SK-N-SH (cell line): ENCODE data around the gene MEGF6. TPM values are rescaled to one million over a fixed set of nuclear protein-coding genes. Genes with fewer than 3 reads are reported as not detected.

Experiments used
- CTCF ChIA-PET: fragments of 300-600, 350-600 bp; formaldehyde crosslinking; extraction: SDS; loops from one replicate; lab custom pipeline; 2021; lab: Yijun Ruan, JAX
- POLR2A ChIA-PET: fragments of 350-600 bp; sonication (Branson Sonifier 250); formaldehyde crosslinking; extraction: SDS; loops from one replicate; lab custom pipeline; 2020; ENCODE audit warnings: antibody characterized with exemption, inconsistent platforms; lab: Yijun Ruan, JAX
- DNase-seq: peaks from one replicate; pipeline ENCODE4 v3.0.0; 2012
- H2AFZ ChIP-seq: fragments of 200-600 bp; sonication (generic); 2 replicates; pipeline ENCODE4 v1.8.1; 2016; ENCODE audit warnings: antibody characterized with exemption, mild to moderate bottlenecking, low read depth
- H3F3A ChIP-seq: fragments of 200-600 bp; sonication (generic); replicated peaks from 2 replicates; pipeline ENCODE3; 2016; ENCODE audit warnings: antibody characterized with exemption, mild to moderate bottlenecking; ENCODE audit not compliant: insufficient read depth
- H3K27ac ChIP-seq, 2 experiments: fragments of 200-500 bp in 1 of 2; fragments of 200-600 bp in 1 of 2; sonication (Bioruptor generic) in 1 of 2; sonication (generic), shearing (Covaris generic) in 1 of 2; 2 replicates each; pipeline versions ENCODE4 v1.5.1 to v1.6.1; 2014 to 2016; ENCODE audit warnings: low read depth in 2 of 2, inconsistent platforms in 1 of 2, low read length in 1 of 2, mild to moderate bottlenecking in 1 of 2, mixed read lengths in 1 of 2
- H3K27me3 ChIP-seq: fragments of 200-600 bp; sonication (generic), shearing (Covaris generic); 2 replicates; pipeline ENCODE4 v1.6.1; 2016; ENCODE audit warnings: mixed run types; ENCODE audit not compliant: insufficient read depth
- H3K36me3 ChIP-seq, 2 experiments: fragments of 200-500 bp in 1 of 2; fragments of 200-600 bp in 1 of 2; sonication (Bioruptor generic) in 1 of 2; sonication (generic) in 1 of 2; replicated peaks in 1 of 2; 2 replicates each; pipeline versions ENCODE3 to v1.5.1; 2014 to 2016; ENCODE audit warnings: low read length in 1 of 2, mild to moderate bottlenecking in 1 of 2; ENCODE audit not compliant: insufficient read depth in 2 of 2, control insufficient read depth in 1 of 2
- H3K4me1 ChIP-seq, 2 experiments: fragments of 200-500 bp in 1 of 2; fragments of 200-600 bp in 1 of 2; sonication (Bioruptor generic) in 1 of 2; sonication (generic), shearing (Covaris generic) in 1 of 2; 2 replicates each; pipeline versions ENCODE4 v1.5.1 to v1.6.1; 2014 to 2016; ENCODE audit warnings: low read depth in 1 of 2, low read length in 1 of 2, mixed run types in 1 of 2; ENCODE audit not compliant: insufficient read depth in 2 of 2, control insufficient read depth in 1 of 2
- H3K4me2 ChIP-seq: fragments of 200-600 bp; sonication (generic), shearing (Covaris generic); 2 replicates; pipeline ENCODE4 v1.6.1; 2017; ENCODE audit warnings: mixed run types
- H3K4me3 ChIP-seq, 2 experiments: fragments of 200-500 bp in 1 of 2; fragments of 200-600 bp in 1 of 2; sonication (Bioruptor generic) in 1 of 2; sonication (generic), shearing (Covaris generic) in 1 of 2; 2 replicates each; pipeline versions ENCODE4 v1.5.1 to v1.8.1; 2014 to 2016; ENCODE audit warnings: low read depth in 2 of 2, inconsistent platforms in 1 of 2, low read length in 1 of 2, mild to moderate bottlenecking in 1 of 2, mixed read lengths in 1 of 2, moderate library complexity in 1 of 2
- H3K79me2 ChIP-seq: fragments of 200-600 bp; sonication (generic); 2 replicates; pipeline ENCODE4 v1.8.1; 2017; ENCODE audit warnings: mild to moderate bottlenecking; ENCODE audit not compliant: insufficient read depth
- H3K9ac ChIP-seq: fragments of 200-600 bp; sonication (generic); 2 replicates; pipeline ENCODE4 v1.6.1; 2017; ENCODE audit warnings: mixed run types
- H3K9me2 ChIP-seq: fragments of 200-600 bp; sonication (generic); 2 replicates; pipeline ENCODE4 v1.6.1; 2017; ENCODE audit warnings: mixed run types
- H3K9me3 ChIP-seq: fragments of 200-600 bp; sonication (generic); 2 replicates; pipeline ENCODE4 v1.6.1; 2017; ENCODE audit warnings: mixed run types, mild to moderate bottlenecking, moderate library complexity
- H4K20me1 ChIP-seq: fragments of 200-600 bp; sonication (generic); 2 replicates; pipeline ENCODE4 v1.6.1; 2017; ENCODE audit warnings: mild to moderate bottlenecking, mixed run types; ENCODE audit not compliant: insufficient read depth
- CHD2 ChIP-seq: fragments of 150-350 bp; IDR thresholded peaks from 2 replicates; pipeline ENCODE4 v1.6.1; 2018; ENCODE audit warnings: low read length; ENCODE audit not compliant: partially characterized antibody
- EP300 ChIP-seq, 2 experiments: IDR thresholded peaks; 2 replicates each; pipeline versions ENCODE4 v1.4.0 to v1.6.1; 2012; ENCODE audit warnings: borderline replicate concordance in 1 of 2, low read depth in 1 of 2, low read length in 1 of 2
- FOSL2 ChIP-seq: IDR thresholded peaks from 2 replicates; pipeline ENCODE4 v1.4.0; 2012; ENCODE audit warnings: low read depth, mild to moderate bottlenecking, moderate library complexity, borderline replicate concordance
- FOXJ3 ChIP-seq: sonication (generic); formaldehyde crosslinking; IDR thresholded peaks from 2 replicates; pipeline ENCODE4 v1.5.1; 2020; ENCODE audit warnings: mild to moderate bottlenecking, missing genetic modification reagents
- FOXM1 ChIP-seq: IDR thresholded peaks from 2 replicates; pipeline ENCODE4 v1.4.0; 2012; ENCODE audit warnings: low read depth, mild to moderate bottlenecking
- GABPA ChIP-seq: IDR thresholded peaks from 2 replicates; pipeline ENCODE4 v1.4.0; 2012; ENCODE audit warnings: low read depth, mild to moderate bottlenecking
- MXI1 ChIP-seq: IDR thresholded peaks from 2 replicates; pipeline ENCODE4 v1.6.1; 2012; ENCODE audit warnings: mild to moderate bottlenecking, low read depth, low read length, improper control_type of control experiment
- NFIC ChIP-seq: IDR thresholded peaks from 2 replicates; pipeline ENCODE4 v1.4.0; 2012; ENCODE audit warnings: borderline replicate concordance
- NRF1 ChIP-seq: IDR thresholded peaks from 2 replicates; pipeline ENCODE4 v1.6.1; 2012; ENCODE audit warnings: low read depth, mild to moderate bottlenecking, low read length
- POLR2AphosphoS5 ChIP-seq: IDR thresholded peaks from 2 replicates; pipeline ENCODE4 v1.6.1; 2012; ENCODE audit warnings: low read depth, low read length
- RAD21 ChIP-seq: IDR thresholded peaks from 2 replicates; pipeline ENCODE4 v1.6.1; 2012; ENCODE audit warnings: mild to moderate bottlenecking, low read length
- RCOR1 ChIP-seq: fragments of 150-350 bp; IDR thresholded peaks from 2 replicates; pipeline ENCODE4 v1.6.1; 2017; ENCODE audit warnings: antibody characterized with exemption, low read length
- RFX5 ChIP-seq: IDR thresholded peaks from 2 replicates; pipeline ENCODE4 v1.6.1; 2012; ENCODE audit warnings: mild to moderate bottlenecking, improper control_type of control experiment, low read length
- RXRA ChIP-seq: IDR thresholded peaks from 2 replicates; pipeline ENCODE4 v1.4.0; 2012; ENCODE audit warnings: low read depth, mild to moderate bottlenecking, borderline replicate concordance
- SMC3 ChIP-seq: IDR thresholded peaks from 2 replicates; pipeline ENCODE4 v1.6.1; 2012; ENCODE audit warnings: low read depth, low read length, improper control_type of control experiment
- TCF12 ChIP-seq: IDR thresholded peaks from 2 replicates; pipeline ENCODE4 v1.4.0; 2012
- USF1 ChIP-seq: IDR thresholded peaks from 2 replicates; pipeline ENCODE4 v1.4.0; 2012; ENCODE audit warnings: low read depth, borderline replicate concordance
- YY1 ChIP-seq: IDR thresholded peaks from 2 replicates; pipeline ENCODE4 v1.4.0; 2012; ENCODE audit warnings: low read depth, mild to moderate bottlenecking
- WGBS: methylation state at CpG from one replicate; pipeline ENCODE4 v1.1.6; 2017; ENCODE audit warnings: low lambda C conversion rate; 5-methylcytosine and 5-hydroxymethylcytosine counted together
- polyA plus RNA-seq, 3 experiments: library from polyadenylated mRNA; depleted of rRNA; stranded (reverse); fragments of >200 nt; gene quantifications; 2 replicates each; pipeline ENCODE4 v1.2.3, GENCODE V29; 2012
- TF ChIP-seq, protein P1 (sequence below): IDR thresholded peaks from 2 replicates; pipeline ENCODE4; 2012
- TF ChIP-seq, protein P2 (sequence below): fragments of 150-350 bp; IDR thresholded peaks from 2 replicates; pipeline ENCODE4 v1.6.1; 2017; ENCODE audit warnings: antibody characterized with exemption, low read length, low read depth, borderline replicate concordance

The MEGF6 gene
- polyA plus RNA-seq, 1 of the 3 experiments (the other 2 are of a cell fraction): 7.6 TPM

DNA sequence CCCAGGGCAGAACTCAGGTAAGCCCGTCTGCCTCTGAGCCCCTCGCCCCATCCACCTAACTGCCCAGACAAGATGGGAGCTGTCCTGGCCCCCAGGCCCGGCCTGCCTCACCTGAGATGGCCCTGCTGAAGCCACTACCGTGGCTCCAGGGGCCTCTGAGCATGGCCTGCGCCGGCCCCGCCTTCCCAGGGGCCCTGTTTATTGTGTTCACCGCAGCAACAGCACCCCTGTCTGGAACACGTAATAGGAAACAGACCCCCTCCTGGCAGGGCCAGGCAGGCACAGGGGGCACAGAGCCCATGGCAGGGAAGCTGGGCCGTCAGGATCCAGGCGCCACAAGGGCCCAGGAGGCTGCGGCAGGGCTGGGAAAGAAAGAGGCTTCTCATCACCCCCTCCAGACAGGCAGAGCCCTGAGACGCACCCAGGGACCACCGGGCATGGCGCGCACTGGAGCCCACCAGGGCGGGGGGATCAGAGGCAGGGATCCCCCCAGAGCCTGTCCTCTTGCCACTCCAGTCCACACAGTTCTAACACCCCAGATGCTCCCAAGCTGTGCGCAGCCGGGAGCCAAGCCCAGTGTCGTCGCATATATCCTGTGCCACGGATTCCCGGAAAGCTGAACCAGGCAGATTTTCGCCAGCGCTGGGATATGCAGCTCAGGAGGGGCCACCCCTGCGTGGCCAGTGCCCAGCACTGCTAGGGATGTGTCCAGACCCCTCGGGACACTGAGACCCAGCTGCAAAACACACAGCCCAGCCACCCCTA, 94.2 kb downstream of the MEGF6 start:
- H2AFZ ChIP-seq: no peak overlapping the region
- H3K9me3 ChIP-seq: no peaks in the 10 kb centered on the region
- no peak overlapping the region for H3K9ac ChIP-seq
- no peak overlapping the region for H3K4me3 ChIP-seq
- H3K4me1 ChIP-seq: peaks cover 0 to 49% of the 10 kb centered on the region in 2 experiments; a peak in 1 of 4 replicates
- H3K9me2 ChIP-seq: no peaks in the 10 kb centered on the region
- WGBS: 33% methylated on average over 1 of the region's 27 CpGs
- no peaks in the 10 kb centered on the region for H3F3A ChIP-seq
- H3K4me2 ChIP-seq: no peak overlapping the region
- no peaks in the 10 kb centered on the region for H3K79me2 ChIP-seq
- no peaks in the 10 kb centered on the region for H3K36me3 ChIP-seq
- TF ChIP-seq CHD2: peak; percentile 45
- no peak for TF ChIP-seq YY1
- TF ChIP-seq SMC3: peak; percentile 24; the same call in 1 of the 2 replicates
- TF ChIP-seq NFIC: no peak
- no peak for TF ChIP-seq POLR2AphosphoS5
- TF ChIP-seq MXI1: peak; percentile 71
- 0 out of 2 replicates have a peak, but pooled peaks have one; percentile 22 for TF ChIP-seq RFX5
- TF ChIP-seq RAD21: peak; percentile 47
- TF ChIP-seq GABPA: no peak
- 0 out of 2 replicates have a peak, but pooled peaks have one; percentile 9 for TF ChIP-seq NRF1
- no peak for TF ChIP-seq USF1
- peak in 1 of 2 experiments; percentile 84; a peak in 2 of 4 replicates for TF ChIP-seq EP300 (IDR thresholded peaks at IDR 0.05; ENCODE audit: borderline replicate concordance in 1 of 2, low read depth in 1 of 2, low read length in 1 of 2)
- TF ChIP-seq, protein P1, sequence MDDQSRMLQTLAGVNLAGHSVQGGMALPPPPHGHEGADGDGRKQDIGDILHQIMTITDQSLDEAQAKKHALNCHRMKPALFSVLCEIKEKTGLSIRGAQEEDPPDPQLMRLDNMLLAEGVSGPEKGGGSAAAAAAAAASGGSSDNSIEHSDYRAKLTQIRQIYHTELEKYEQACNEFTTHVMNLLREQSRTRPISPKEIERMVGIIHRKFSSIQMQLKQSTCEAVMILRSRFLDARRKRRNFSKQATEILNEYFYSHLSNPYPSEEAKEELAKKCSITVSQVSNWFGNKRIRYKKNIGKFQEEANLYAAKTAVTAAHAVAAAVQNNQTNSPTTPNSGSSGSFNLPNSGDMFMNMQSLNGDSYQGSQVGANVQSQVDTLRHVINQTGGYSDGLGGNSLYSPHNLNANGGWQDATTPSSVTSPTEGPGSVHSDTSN: no peak
- TF ChIP-seq TCF12: no peak
- TF ChIP-seq, protein P2, sequence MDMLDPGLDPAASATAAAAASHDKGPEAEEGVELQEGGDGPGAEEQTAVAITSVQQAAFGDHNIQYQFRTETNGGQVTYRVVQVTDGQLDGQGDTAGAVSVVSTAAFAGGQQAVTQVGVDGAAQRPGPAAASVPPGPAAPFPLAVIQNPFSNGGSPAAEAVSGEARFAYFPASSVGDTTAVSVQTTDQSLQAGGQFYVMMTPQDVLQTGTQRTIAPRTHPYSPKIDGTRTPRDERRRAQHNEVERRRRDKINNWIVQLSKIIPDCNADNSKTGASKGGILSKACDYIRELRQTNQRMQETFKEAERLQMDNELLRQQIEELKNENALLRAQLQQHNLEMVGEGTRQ: no peak
- TF ChIP-seq FOSL2: no peak
- no peak for TF ChIP-seq FOXM1
- peak; percentile 95 for TF ChIP-seq FOXJ3 (CRISPR knock-in tag)
- TF ChIP-seq RXRA: no peak
- TF ChIP-seq RCOR1: 0 out of 2 replicates have a peak, but pooled peaks have one; percentile 36
- CTCF ChIA-PET: interaction anchor here (0.6 to 3.4 kb wide), 21 partner anchors 9 to 103 kb away, joined by 3 to 18 read pairs (median 5); no protein-coding TSS in a partner anchor
- peak; percentile 95 for DNase-seq
- H3K27ac ChIP-seq: peak overlapping the region in 1 of 2 experiments; percentile 93; a peak in 2 of 4 replicates
- POLR2A ChIA-PET: interaction anchor here (0.8 to 1.2 kb wide), 4 partner anchors 9 to 1322 kb away, joined by 3 to 4 read pairs (median 3); no protein-coding TSS in a partner anchor
- H4K20me1 ChIP-seq: no peaks in the 10 kb centered on the region
- H3K27me3 ChIP-seq: no peaks in the 10 kb centered on the region
